HFF-Myc (cell line): ENCODE measurements around the gene HMGB4.

Experiments
- DNase-seq: peaks from one replicate; pipeline ENCODE4 v3.0.0-alpha.2; 2011; ENCODE audit warnings: low read depth; ENCODE audit errors: extremely low read depth
- H3K4me3 ChIP-seq: replicated peaks from 2 replicates; pipeline ENCODE4 v1.5.1; 2011; ENCODE audit warnings: low read depth, mild to moderate bottlenecking, control low read depth, low read length
- CTCF ChIP-seq: IDR thresholded peaks from 2 replicates; pipeline ENCODE4 v1.5.1; 2012; ENCODE audit warnings: mild to moderate bottlenecking, low read depth, low read length, control low read depth; ENCODE audit errors: missing control alignments

The HMGB4 gene

GRCh38 chr1:33886496-33886895 is 22.6 kb downstream of the HMGB4 start:
- TF ChIP-seq CTCF: no peak
- H3K4me3 ChIP-seq: no peak overlapping the region
- no peak for DNase-seq

GRCh38 chr1:33893147-33893830 is 29.4 kb downstream of the HMGB4 start:
- DNase-seq: no peak
- TF ChIP-seq CTCF: no peak
- no peak overlapping the region for H3K4me3 ChIP-seq

GRCh38 chr1:33895396-33895795 is 31.5 kb downstream of the HMGB4 start:
- no peak for DNase-seq

GRCh38 chr1:33895976-33896375 is 32.1 kb downstream of the HMGB4 start:
- DNase-seq: no peak
- H3K4me3 ChIP-seq: no peak overlapping the region
- TF ChIP-seq CTCF: no peak

More at GRCh38 chr1:33895396-33895795, 31.5 kb downstream of the HMGB4 start:
- TF ChIP-seq CTCF: no peak
- no peak overlapping the region for H3K4me3 ChIP-seq

GRCh38 chr1:33897092-33897725 is 33.3 kb downstream of the HMGB4 start:
- DNase-seq: no peak
- no peak for TF ChIP-seq CTCF
- no peak overlapping the region for H3K4me3 ChIP-seq

GRCh38 chr1:33898406-33898805 is 34.5 kb downstream of the HMGB4 start:
- DNase-seq: no peak
- no peak overlapping the region for H3K4me3 ChIP-seq
- TF ChIP-seq CTCF: no peak

GRCh38 chr1:33898881-33899280 is 35.0 kb downstream of the HMGB4 start:
- TF ChIP-seq CTCF: no peak
- H3K4me3 ChIP-seq: no peak overlapping the region

More at GRCh38 chr1:33898881-33899280, 35.0 kb downstream of the HMGB4 start:
- no peak for DNase-seq
